ENCODE results near the gene ZDHHC11. TPM values are rescaled to one million over a fixed set of nuclear protein-coding genes. Genes with fewer than 3 reads are reported as not detected.

Gene ZDHHC11
- total and polyA plus RNA-seq, 3 donors from 2014 or later = 22.9 to 39.7 (median 37.2) TPM

- 56 to 62% methylated on average over 12 to 15 of the region's 15 CpGs for WGBS, 2 donors
- H3K9me3 ChIP-seq = no peaks in the 10 kb centered on the region
- H3K4me1 ChIP-seq = peaks cover 6% of the 10 kb centered on the region
- TF ChIP-seq CTCF (IDR thresholded peaks at IDR 0.05) = no peak
- TF ChIP-seq POLR2A (IDR thresholded peaks at IDR 0.05) = no peak
- no peak overlapping the region for H3K27ac ChIP-seq
- no peaks in the 10 kb centered on the region for H3K36me3 ChIP-seq (ENCODE audit: low read depth, missing control alignments)
- H3K27me3 ChIP-seq = no peaks in the 10 kb centered on the region
- H3K4me3 ChIP-seq = no peak overlapping the region
- peak; percentile 55 for DNase-seq
- intact Hi-C loops (cut with DNase I; ENCODE audit: low total_unique reads) = no loop called here
These were observed 13.8 kb upstream of the ZDHHC11 start for GRCh38 chr5:864492-865167.

DNA sequence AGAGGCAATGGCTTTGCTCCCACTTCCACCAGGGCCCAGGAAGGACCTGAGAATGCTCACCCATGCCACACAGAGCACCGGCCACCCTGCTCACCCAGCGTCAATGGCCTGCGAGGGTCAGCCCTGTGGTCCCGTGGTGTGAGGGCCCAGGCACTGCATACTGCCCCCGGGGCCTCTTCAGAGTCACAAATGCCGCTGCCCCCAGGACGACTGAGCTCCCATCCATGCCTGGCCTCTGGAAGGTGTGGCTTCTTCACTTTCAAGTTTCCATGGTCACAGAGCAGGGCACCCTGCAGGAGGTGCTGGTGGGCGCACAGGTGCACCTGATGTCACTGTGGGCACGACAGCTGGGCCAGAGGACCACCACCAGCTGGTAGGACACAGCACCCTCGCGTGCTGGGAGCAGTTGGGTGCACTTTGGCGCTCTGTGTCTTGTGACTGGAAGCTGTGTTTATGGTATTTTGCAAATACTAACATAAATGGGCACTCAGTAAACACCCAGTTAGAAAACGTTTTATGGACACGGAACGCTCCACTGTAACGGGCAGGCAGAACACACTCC lies 12.5 kb upstream of the ZDHHC11 start:
- TF ChIP-seq CTCF (IDR thresholded peaks at IDR 0.05) (no peak), POLR2A (IDR thresholded peaks at IDR 0.05) (no peak)
- no peaks in the 10 kb centered on the region for H3K27me3 ChIP-seq
- no peak for DNase-seq
- H3K27ac ChIP-seq = no peak overlapping the region
- WGBS, 2 donors = 90 to 97% methylated on average over 8 to 16 of the region's 16 CpGs
- H3K4me3 ChIP-seq = no peak overlapping the region
- H3K4me1 ChIP-seq = peaks cover 6% of the 10 kb centered on the region
- no peaks in the 10 kb centered on the region for H3K9me3 ChIP-seq
- intact Hi-C loops (cut with DNase I; ENCODE audit: low total_unique reads) = no loop called here
- H3K36me3 ChIP-seq (ENCODE audit: low read depth, missing control alignments) = no peaks in the 10 kb centered on the region

DNA sequence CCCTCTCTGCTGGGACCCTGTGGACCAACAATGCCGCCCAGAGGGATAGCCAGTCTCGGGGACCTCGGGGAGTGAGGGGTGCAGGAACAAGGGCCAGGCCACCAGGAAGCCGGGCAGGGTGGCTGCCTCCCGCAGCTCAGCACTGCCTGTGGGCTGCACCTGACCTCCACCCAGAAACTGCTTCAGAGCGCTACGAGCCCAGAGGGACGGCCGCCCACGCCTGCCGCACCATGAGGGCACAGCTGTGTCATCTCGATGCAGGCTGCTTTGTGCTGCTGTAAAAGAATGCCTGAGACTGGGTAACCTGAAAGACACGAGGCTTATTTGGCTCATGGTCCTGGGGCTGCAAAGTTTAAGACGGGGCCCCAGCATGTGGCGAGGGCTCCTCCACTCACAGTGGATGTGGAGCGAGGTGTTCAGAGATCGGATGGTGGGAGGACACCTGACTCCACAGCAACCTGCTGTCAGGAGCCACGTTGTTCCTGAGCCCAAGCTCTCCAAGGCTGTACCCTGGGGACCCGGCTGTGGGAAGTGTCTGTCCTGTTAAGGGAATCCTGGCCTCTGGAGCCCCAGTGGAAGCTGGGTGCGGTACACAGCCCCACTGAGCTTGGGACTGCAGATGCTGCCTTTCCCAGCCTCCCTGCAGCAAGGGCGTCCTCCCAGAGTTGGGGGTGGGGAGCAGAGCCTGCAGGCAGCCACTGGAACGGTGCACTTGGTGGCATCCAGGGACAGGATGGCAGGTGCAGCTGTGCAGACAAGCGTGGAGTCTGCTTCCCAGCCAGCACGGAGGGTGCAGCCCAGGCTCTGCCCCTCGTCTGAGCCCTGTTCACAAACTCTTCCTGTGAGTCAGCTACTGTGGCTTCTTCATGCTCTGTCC lies 11.8 kb upstream of the ZDHHC11 start:
- DNase-seq = no peak
- Histone ChIP-seq H3K9me3 (no peaks in the 10 kb centered on the region), H3K4me1 (peaks cover 6% of the 10 kb centered on the region), H3K36me3 (ENCODE audit: low read depth, missing control alignments) (no peaks in the 10 kb centered on the region), H3K27me3 (no peaks in the 10 kb centered on the region), H3K27ac (no peak overlapping the region), H3K4me3 (no peak overlapping the region)
- 88 to 90% methylated on average over 13 to 25 of the region's 25 CpGs for WGBS, 2 donors
- intact Hi-C loops (cut with DNase I; ENCODE audit: low total_unique reads) = no loop called here
- TF ChIP-seq CTCF (IDR thresholded peaks at IDR 0.05) = no peak
- no peak for TF ChIP-seq POLR2A (IDR thresholded peaks at IDR 0.05)

DNA sequence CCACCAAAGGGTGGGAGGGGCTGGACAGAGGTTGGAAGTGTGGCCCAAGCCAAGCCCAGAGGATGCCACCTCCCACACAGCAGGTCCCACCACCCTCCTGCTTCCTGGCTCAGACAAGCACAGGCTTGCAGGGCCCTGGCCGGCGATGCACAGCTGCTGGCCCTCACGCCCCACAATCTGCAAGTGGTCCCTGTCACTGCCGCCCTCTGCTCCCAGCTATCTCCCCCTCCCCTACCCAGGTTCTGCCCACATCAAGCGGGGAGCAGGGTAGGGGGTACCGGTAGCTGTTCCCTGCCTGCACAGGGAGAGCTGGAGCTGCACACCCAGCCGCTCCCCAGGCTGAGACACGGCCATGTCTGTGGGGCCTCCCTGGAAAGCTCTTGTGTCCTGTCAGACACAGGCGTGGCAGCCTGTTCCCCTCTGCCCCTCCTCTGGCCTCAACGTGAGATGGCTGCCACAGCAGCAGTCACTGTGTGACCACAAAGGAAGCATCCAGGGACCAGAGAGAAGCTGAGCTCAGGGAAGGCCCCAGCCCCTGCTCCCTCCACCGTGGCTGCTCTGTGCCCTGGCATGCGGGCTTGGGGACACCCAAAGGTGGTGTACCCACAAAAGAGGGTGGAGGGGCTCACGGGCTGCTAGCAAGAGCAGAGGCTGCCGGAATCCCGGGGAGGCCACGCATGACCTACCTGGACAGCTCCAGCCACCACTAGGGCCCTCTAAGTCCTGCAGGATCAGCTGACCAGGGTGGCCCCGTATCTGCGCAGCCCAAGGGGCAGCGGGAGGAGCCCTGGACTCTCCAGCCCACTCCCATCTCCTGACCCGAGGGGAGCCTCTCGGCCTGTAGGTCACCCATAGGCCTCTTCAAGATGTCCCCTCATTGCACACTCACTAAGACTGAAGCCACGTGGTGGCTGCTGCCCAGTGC lies 10.9 kb upstream of the ZDHHC11 start:
- H3K36me3 ChIP-seq (ENCODE audit: low read depth, missing control alignments) = no peaks in the 10 kb centered on the region

More for the DNA sequence above, 10.9 kb upstream of the ZDHHC11 start:
- Histone ChIP-seq H3K9me3 (no peaks in the 10 kb centered on the region), H3K4me3 (no peak overlapping the region), H3K4me1 (peaks cover 6% of the 10 kb centered on the region), H3K27me3 (no peaks in the 10 kb centered on the region), H3K27ac (no peak overlapping the region)
- TF ChIP-seq CTCF (IDR thresholded peaks at IDR 0.05) (no peak), POLR2A (IDR thresholded peaks at IDR 0.05) (no peak)
- 80 to 91% methylated on average over 1 to 22 of the region's 22 CpGs for WGBS, 2 donors
- no peak for DNase-seq
- intact Hi-C loops (cut with DNase I; ENCODE audit: low total_unique reads) = no loop called here
